ENCODE measurements around the gene FAM3D. TPM values are rescaled to one million over a fixed set of nuclear protein-coding genes. Genes with fewer than 3 reads are reported as not detected.

FAM3D gene
- total RNA-seq, 1 donor from 2014 or later: 0.11 TPM

GRCh38 chr3:58640700-58641372 is 25.7 kb downstream of the FAM3D start:
- Mint-ChIP-seq H3K9me3 (no peaks in the 10 kb centered on the region), H3K27ac (no peak overlapping the region), H3K4me1 (no peaks in the 10 kb centered on the region), H3K27me3 (ENCODE audit: insufficient read depth, low read depth) (peaks cover 4% of the 10 kb centered on the region), H3K36me3 (no peaks in the 10 kb centered on the region), H3K4me3 (no peak overlapping the region)
- H3K4me2 ChIP-seq: peak overlapping the region; percentile 37
- H4K20me1 ChIP-seq (ENCODE audit: low read depth): no peaks in the 10 kb centered on the region
- no peaks in the 10 kb centered on the region for H3K36me3 ChIP-seq
- no peak overlapping the region for H2AFZ ChIP-seq (replicated peaks)
- H3K79me2 ChIP-seq (ENCODE audit: low read depth): no peaks in the 10 kb centered on the region
- TF ChIP-seq EZH2phosphoT487 (IDR thresholded peaks at IDR 0.05) (no peak), EZH2 (IDR thresholded peaks at IDR 0.05) (no peak), CTCF (IDR thresholded peaks at IDR 0.05) (peak; percentile 95)
- H3K27me3 ChIP-seq: peaks cover 55% of the 10 kb centered on the region
- no peaks in the 10 kb centered on the region for H3K9me3 ChIP-seq (ENCODE audit: low read depth)
- H3K4me1 ChIP-seq: peaks cover 10% of the 10 kb centered on the region
- DNase-seq (ENCODE audit: low spot score): peak; percentile 90
- no peak overlapping the region for H3K4me3 ChIP-seq
- H3K9ac ChIP-seq: no peak overlapping the region
- peaks cover 3% of the 10 kb centered on the region for H3F3A ChIP-seq (ENCODE audit: low read depth)
- H3K27ac ChIP-seq: no peak overlapping the region

- H3K27ac ChIP-seq: no peak overlapping the region
- no peaks in the 10 kb centered on the region for H3K4me1 Mint-ChIP-seq
- no peaks in the 10 kb centered on the region for H3K79me2 ChIP-seq (ENCODE audit: low read depth)
- no peak overlapping the region for H3K9ac ChIP-seq
- H3K27ac Mint-ChIP-seq: no peak overlapping the region
- no peaks in the 10 kb centered on the region for H3K9me3 ChIP-seq (ENCODE audit: low read depth)
- no peak overlapping the region for H3K4me3 Mint-ChIP-seq
- no peaks in the 10 kb centered on the region for H3K36me3 ChIP-seq
- DNase-seq (ENCODE audit: low spot score): no peak
- H3K4me1 ChIP-seq: peaks cover 10% of the 10 kb centered on the region
- no peaks in the 10 kb centered on the region for H3K36me3 Mint-ChIP-seq
- H3K27me3 ChIP-seq: peaks cover 65% of the 10 kb centered on the region
- H3F3A ChIP-seq (ENCODE audit: low read depth): peaks cover 3% of the 10 kb centered on the region
- H3K4me2 ChIP-seq: no peak overlapping the region
- H3K9me3 Mint-ChIP-seq: no peaks in the 10 kb centered on the region
- no peaks in the 10 kb centered on the region for H4K20me1 ChIP-seq (ENCODE audit: low read depth)
- H3K27me3 Mint-ChIP-seq (ENCODE audit: insufficient read depth, low read depth): peaks cover 10% of the 10 kb centered on the region
- no peak overlapping the region for H3K4me3 ChIP-seq
- TF ChIP-seq CTCF (IDR thresholded peaks at IDR 0.05) (no peak), EZH2phosphoT487 (IDR thresholded peaks at IDR 0.05) (no peak), EZH2 (IDR thresholded peaks at IDR 0.05) (no peak)
- H2AFZ ChIP-seq (replicated peaks): no peak overlapping the region
Measured at GRCh38 chr3:58639842-58640241, 26.7 kb downstream of the FAM3D start.

- Histone ChIP-seq H3K4me2 (no peak overlapping the region), H3K4me1 (peaks cover 10% of the 10 kb centered on the region)
Measured at GRCh38 chr3:58639001-58639400, 27.6 kb downstream of the FAM3D start.

More at GRCh38 chr3:58639001-58639400, 27.6 kb downstream of the FAM3D start:
- Histone ChIP-seq H3K27me3 (peaks cover 73% of the 10 kb centered on the region), H3K79me2 (ENCODE audit: low read depth) (no peaks in the 10 kb centered on the region), H3K9me3 (ENCODE audit: low read depth) (no peaks in the 10 kb centered on the region), H4K20me1 (ENCODE audit: low read depth) (no peaks in the 10 kb centered on the region), H3K9ac (no peak overlapping the region), H3K27ac (no peak overlapping the region), H2AFZ (replicated peaks) (no peak overlapping the region), H3K36me3 (no peaks in the 10 kb centered on the region), H3F3A (ENCODE audit: low read depth) (peaks cover 3% of the 10 kb centered on the region), H3K4me3 (no peak overlapping the region)
- no peak overlapping the region for H3K4me3 Mint-ChIP-seq
- TF ChIP-seq EZH2 (IDR thresholded peaks at IDR 0.05) (no peak), EZH2phosphoT487 (IDR thresholded peaks at IDR 0.05) (no peak), CTCF (IDR thresholded peaks at IDR 0.05) (no peak)
- no peaks in the 10 kb centered on the region for H3K9me3 Mint-ChIP-seq
- no peak for DNase-seq (ENCODE audit: low spot score)
- no peak overlapping the region for H3K27ac Mint-ChIP-seq
- peaks cover 14% of the 10 kb centered on the region for H3K27me3 Mint-ChIP-seq (ENCODE audit: insufficient read depth, low read depth)
- H3K4me1 Mint-ChIP-seq: no peaks in the 10 kb centered on the region
- no peaks in the 10 kb centered on the region for H3K36me3 Mint-ChIP-seq
